HG03045 (cell line): Measurements from ENCODE around the gene SNRPE.

Experiments
- ATAC-seq: cut with Tn5 transposase; IDR thresholded peaks from one replicate; pipeline ENCODE4 v1.9.1; 2021; ENCODE audit warnings: mild to moderate bottlenecking, moderate library complexity; ENCODE audit not compliant: unreplicated experiment

Gene SNRPE

DNA sequence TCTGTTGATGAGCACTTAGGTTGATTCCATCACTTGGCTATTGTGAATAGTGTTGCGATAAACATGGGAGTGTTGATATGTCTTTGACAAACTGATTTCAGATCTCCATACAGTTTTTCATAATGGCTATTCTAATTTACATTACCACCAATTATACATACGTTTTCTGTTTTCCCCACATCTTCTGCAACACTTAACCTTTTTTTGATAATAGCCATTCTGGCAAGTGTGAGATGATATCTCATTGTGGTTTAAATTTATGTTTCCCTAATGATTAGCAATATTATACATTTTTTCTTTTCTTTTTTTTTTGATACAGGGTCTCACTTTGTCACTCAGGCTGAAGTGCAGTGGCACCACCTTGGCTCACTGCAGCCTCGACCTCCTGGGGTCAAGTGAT lies 17.0 kb downstream of the SNRPE start:
- ATAC-seq = no peak

DNA sequence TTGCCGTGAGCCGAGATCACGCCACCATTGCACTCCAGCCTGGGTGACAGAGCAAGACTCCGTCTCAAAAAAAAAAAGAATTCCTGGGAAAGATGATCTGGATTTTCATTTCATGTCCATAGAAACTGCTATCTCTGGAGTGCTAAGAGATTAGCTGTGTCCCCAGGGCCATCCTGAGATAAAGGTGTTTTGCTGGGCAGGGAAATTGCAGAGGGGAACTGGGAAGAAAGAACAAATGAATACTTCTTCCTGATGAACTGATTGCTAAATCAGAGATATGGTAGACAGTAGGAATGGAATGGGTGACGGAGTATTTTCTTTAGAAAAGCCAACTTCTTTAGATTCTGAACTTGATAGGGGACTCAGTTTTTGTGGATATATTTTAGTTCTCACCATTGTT lies 19.2 kb downstream of the SNRPE start:
- no peak for ATAC-seq

GRCh38 chr1:203888807-203889251 lies 27.4 kb downstream of the SNRPE start:
- no peak for ATAC-seq

DNA sequence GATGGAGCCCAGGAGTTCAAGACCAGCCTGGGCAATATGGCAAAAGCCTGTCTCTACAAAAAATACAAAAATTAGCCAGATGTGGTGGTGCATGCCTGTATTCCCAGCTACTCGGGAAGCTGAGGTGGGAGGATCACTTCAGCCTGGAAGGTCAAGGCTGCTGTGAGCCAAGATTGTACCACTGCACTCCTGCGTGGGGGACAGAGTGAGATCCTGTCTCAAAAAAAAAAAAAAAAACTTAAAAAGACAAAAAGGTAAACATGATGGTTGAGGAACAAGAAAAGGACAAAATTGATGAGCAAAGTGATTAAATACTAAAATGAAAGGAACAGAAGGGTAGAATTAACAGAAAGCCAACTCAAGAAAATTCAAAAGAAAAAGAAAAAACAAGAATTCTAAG lies 30.6 kb downstream of the SNRPE start:
- ATAC-seq = no peak

GRCh38 chr1:203898458-203899352 lies 37.3 kb downstream of the SNRPE start:
- ATAC-seq = no peak

- no peak for ATAC-seq
Observed at GRCh38 chr1:203899353-203899716, 37.9 kb downstream of the SNRPE start.

- no peak for ATAC-seq
Observed at GRCh38 chr1:203899869-203900714, 38.7 kb downstream of the SNRPE start.

GRCh38 chr1:203901581-203901980 lies 40.2 kb downstream of the SNRPE start:
- ATAC-seq = no peak

GRCh38 chr1:203905275-203905674 lies 43.9 kb downstream of the SNRPE start:
- no peak for ATAC-seq

- no peak for ATAC-seq
Observed at GRCh38 chr1:203906932-203907331, 45.5 kb downstream of the SNRPE start.

GRCh38 chr1:203907901-203908300 lies 46.5 kb downstream of the SNRPE start:
- no peak for ATAC-seq

GRCh38 chr1:203911806-203912205 lies 50.4 kb downstream of the SNRPE start:
- no peak for ATAC-seq

GRCh38 chr1:203913073-203913521 lies 51.7 kb downstream of the SNRPE start:
- ATAC-seq = no peak

DNA sequence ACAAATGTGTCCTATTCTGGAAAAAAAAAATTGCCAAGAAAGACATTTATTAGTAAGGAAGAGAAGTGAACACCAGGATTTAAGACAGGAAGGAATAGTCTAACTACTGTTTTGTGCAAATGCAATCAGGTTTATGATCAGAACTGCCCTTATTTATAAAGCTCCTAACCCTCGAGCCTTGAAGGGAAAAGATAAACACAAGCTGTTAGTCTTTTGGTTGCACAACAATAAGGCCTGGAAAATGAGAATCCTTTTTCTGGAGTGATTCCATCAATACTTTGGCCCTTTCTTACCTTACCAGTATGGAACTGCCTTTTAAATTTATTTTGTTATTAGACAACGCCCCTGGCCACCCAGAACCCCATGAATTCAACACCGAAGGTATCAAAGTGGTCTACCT lies 52.9 kb downstream of the SNRPE start:
- no peak for ATAC-seq

- ATAC-seq = no peak
Observed at GRCh38 chr1:203915811-203916210, 54.4 kb downstream of the SNRPE start.

DNA sequence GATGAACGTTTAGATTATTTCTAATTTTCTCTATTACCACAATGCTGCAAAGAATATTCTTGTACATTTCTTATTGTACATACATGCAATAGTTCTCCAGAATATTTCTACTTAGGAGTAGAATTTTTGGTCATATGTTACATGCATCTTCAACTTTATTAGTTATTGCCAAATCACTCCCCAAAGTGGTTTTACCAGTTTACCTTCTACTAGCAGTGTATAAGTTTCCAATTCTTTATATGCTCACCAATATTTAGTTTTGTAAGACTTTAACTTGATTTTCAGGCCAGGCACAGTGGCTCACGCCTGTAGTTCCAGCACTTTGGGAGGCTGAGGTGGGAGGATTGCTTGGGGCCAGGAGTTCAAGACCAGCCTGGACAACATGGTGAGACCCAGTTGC lies 55.4 kb downstream of the SNRPE start:
- no peak for ATAC-seq
